ENCODE measurements around the gene UBXN10.

Gene UBXN10

GRCh38 chr1:20237646-20238045, 51.8 kb downstream of the UBXN10 start:
- DNase-seq (ENCODE audit: low read depth), result no peak

- no peak for DNase-seq (ENCODE audit: low read depth)
Observed at GRCh38 chr1:20240012-20240411, 54.1 kb downstream of the UBXN10 start.

- DNase-seq (ENCODE audit: low read depth), result no peak
Observed at GRCh38 chr1:20242890-20243479, 57.1 kb downstream of the UBXN10 start.

Data from stimulated activated CD8-positive, alpha-beta memory T cell treated with anti-CD3 and anti-CD28 coated beads, Interleukin-15, amount 100 ng/mL, for 24 hours (primary cell).